PC-3 (cell line): Measurements from ENCODE around the gene ST7. TPM values are rescaled to one million over a fixed set of nuclear protein-coding genes. Genes with fewer than 3 reads are reported as not detected.

Experiments used
- ATAC-seq: fragments of 200-7000 bp; cut with Tn5 transposase; 2 replicates; pipeline ENCODE4 v1.9.1; 2020; ENCODE audit warnings: mild to moderate bottlenecking, moderate library complexity
- BruUV-seq: library from RNA; stranded (reverse); fragments of 400-500 nt; replicated peaks from 2 replicates; lab custom pipeline; 2021; lab: Mats Ljungman, UMichigan
- CTCF ChIA-PET: fragments of 300-600 bp; sonication (Branson Sonifier 250); formaldehyde crosslinking; loops from one replicate; lab custom pipeline; 2022; ENCODE audit warnings: antibody characterized with exemption; lab: Charles Lee
- POLR2A ChIA-PET: fragments of 300-600 bp; sonication (Branson Sonifier 250); formaldehyde crosslinking; loops from one replicate; lab custom pipeline; 2022; ENCODE audit warnings: antibody characterized with exemption; ENCODE audit not compliant: unreplicated experiment; lab: Charles Lee
- DNase-seq: peaks from one replicate; pipeline ENCODE4 v3.0.0-alpha.2; 2015
- H2AFZ ChIP-seq: fragments of 300-600 bp; sonication (generic); 2 replicates; pipeline ENCODE4 v1.6.0; 2016; ENCODE audit warnings: antibody characterized with exemption, low read length
- H3F3A ChIP-seq: fragments of 300-600 bp; sonication (generic); one replicate; pipeline ENCODE4 v1.6.0; 2017; ENCODE audit warnings: antibody characterized with exemption, low read length, control low read depth, mild to moderate bottlenecking; ENCODE audit not compliant: unreplicated experiment
- H3K27ac ChIP-seq: fragments of 300-600 bp; sonication (generic); 2 replicates; pipeline ENCODE4 v1.5.1; 2016; ENCODE audit warnings: mild to moderate bottlenecking, low read length
- H3K27me3 ChIP-seq: fragments of 300-600 bp; sonication (generic); 2 replicates; pipeline ENCODE4 v1.6.1; 2016; ENCODE audit warnings: low read length, mixed read lengths
- H3K36me3 ChIP-seq: fragments of 300-600 bp; sonication (generic); 2 replicates; pipeline ENCODE4 v1.6.1; 2016; ENCODE audit warnings: low read depth, mixed run types, low read length, mixed read lengths
- H3K4me1 ChIP-seq: fragments of 300-600 bp; sonication (generic); 2 replicates; pipeline ENCODE4 v1.5.1; 2016; ENCODE audit warnings: low read length; ENCODE audit not compliant: insufficient read depth
- H3K4me2 ChIP-seq: fragments of 300-600 bp; sonication (generic); 2 replicates; pipeline ENCODE4 v1.6.0; 2016; ENCODE audit warnings: low read length
- H3K4me3 ChIP-seq: fragments of 300-600 bp; sonication (generic); 2 replicates; pipeline ENCODE4 v1.5.1; 2016; ENCODE audit warnings: mild to moderate bottlenecking, low read length, mixed read lengths
- H3K79me2 ChIP-seq: fragments of 300-600 bp; sonication (generic); 2 replicates; pipeline ENCODE4 v1.6.1; 2017; ENCODE audit warnings: low read length, mixed read lengths
- H3K9ac ChIP-seq: fragments of 300-600 bp; sonication (generic); 2 replicates; pipeline ENCODE4 v1.6.0; 2016; ENCODE audit warnings: mild to moderate bottlenecking, low read length
- H3K9me2 ChIP-seq: fragments of 300-600 bp; sonication (generic); replicated peaks from 2 replicates; pipeline ENCODE4 v1.6.1; 2016; ENCODE audit warnings: mixed run types, low read length, mixed read lengths
- H3K9me3 ChIP-seq: fragments of 300-600 bp; sonication (generic); 2 replicates; pipeline ENCODE4 v1.6.1; 2016; ENCODE audit warnings: low read length, mixed read lengths
- H4K20me1 ChIP-seq: fragments of 300-600 bp; sonication (generic); 2 replicates; pipeline ENCODE4 v1.6.1; 2016; ENCODE audit warnings: low read length, mixed read lengths
- CTCF ChIP-seq: fragments of 300-600 bp; sonication (generic); conservative IDR thresholded peaks from 2 replicates; pipeline ENCODE4 v1.5.1; 2017; ENCODE audit warnings: antibody characterized with exemption, low read depth, mild to moderate bottlenecking, low read length
- EZH2 ChIP-seq: fragments of 300-600 bp; sonication (generic); IDR thresholded peaks from one replicate; pipeline ENCODE4 v1.6.1; 2017; ENCODE audit warnings: antibody characterized with exemption, mild to moderate bottlenecking, low read length; ENCODE audit not compliant: unreplicated experiment
- EZH2phosphoT487 ChIP-seq: fragments of 300-600 bp; sonication (generic); IDR thresholded peaks from 2 replicates; pipeline ENCODE4 v1.6.1; 2018; ENCODE audit warnings: mild to moderate bottlenecking, antibody characterized with exemption, low read length, borderline replicate concordance
- intact Hi-C: fragments of 100-400 bp; cut with micrococcal nuclease; formaldehyde crosslinking; loops from 2 replicates; pipeline ENCODE4 v1.9.0; 2023
- total RNA-seq: library from RNA; depleted of rRNA; stranded (reverse); fragments of >200 nt; gene quantifications from 2 replicates; pipeline ENCODE4 v1.2.3, GENCODE V29; 2014

ST7 gene
- total RNA-seq, 1 experiment from 2014 or later, result 19.7 TPM

DNA sequence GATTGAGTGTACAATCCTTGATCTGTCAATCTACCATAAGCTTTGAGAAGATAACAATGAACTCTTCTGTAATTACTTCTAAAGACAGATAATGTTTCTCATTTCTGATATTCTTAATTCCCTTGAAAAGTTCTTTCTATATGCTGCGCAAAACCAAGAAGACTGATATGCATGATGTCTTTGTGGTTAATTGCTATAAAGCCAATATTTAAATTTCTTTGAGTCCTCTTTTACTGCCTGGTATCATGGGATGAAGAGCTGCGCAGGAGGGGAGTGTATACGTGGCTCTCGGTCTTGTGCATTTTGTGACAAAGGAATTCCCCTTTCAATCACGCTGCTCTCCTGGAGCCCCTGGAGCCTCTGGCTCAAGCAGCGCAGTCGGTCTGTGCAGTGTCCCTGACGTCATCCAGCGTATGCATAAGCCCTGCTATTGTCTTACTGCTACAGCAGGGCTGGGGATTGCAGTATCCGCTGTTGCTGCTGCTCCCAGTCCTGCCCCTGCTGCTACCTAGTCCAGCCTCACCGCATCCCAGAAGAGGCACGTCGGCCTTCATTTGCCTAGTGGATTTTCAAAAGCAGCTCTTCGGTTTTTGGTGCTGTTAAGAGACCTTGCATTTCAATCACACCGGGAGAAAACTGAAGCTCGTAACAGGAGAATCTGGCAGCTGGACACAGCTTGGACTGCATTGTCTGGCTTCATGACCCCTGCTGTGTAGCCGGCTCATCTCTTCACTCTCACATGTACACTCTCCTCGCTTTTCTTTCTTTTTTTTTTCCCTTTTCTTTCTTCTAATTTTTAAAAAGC, 66.7 kb downstream of the ST7 start:
- CTCF ChIA-PET, result interaction anchor here (0.7 kb wide), 1 partner anchor 36 kb away, joined by 4 read pairs; no protein-coding TSS in a partner anchor
- Histone ChIP-seq H3K27ac (no peak overlapping the region), H3K9me2 (no peaks in the 10 kb centered on the region), H3K9me3 (no peaks in the 10 kb centered on the region), H3F3A (no peaks in the 10 kb centered on the region), H3K79me2 (no peaks in the 10 kb centered on the region), H3K9ac (no peak overlapping the region), H3K36me3 (no peaks in the 10 kb centered on the region), H3K4me2 (peak overlapping the region; percentile 68), H2AFZ (0 out of 2 replicates have a peak overlapping the region, but pooled peaks have one; percentile 44), H3K4me3 (peak overlapping the region; percentile 43; the same call in 1 of the 2 replicates), H4K20me1 (no peaks in the 10 kb centered on the region), H3K27me3 (no peaks in the 10 kb centered on the region), H3K4me1 (peaks cover 13% of the 10 kb centered on the region)
- ATAC-seq (peak; percentile 96), DNase-seq (peak; percentile 59)
- intact Hi-C loops, result no loop called here
- no TSS peak for BruUV-seq
- no peak for TF ChIP-seq EZH2
- no peak for TF ChIP-seq CTCF
- TF ChIP-seq EZH2phosphoT487, result no peak
- POLR2A ChIA-PET, result no interaction called here

- Histone ChIP-seq H3K36me3 (no peaks in the 10 kb centered on the region), H3K79me2 (no peaks in the 10 kb centered on the region), H3K27me3 (no peaks in the 10 kb centered on the region), H3K9me3 (no peaks in the 10 kb centered on the region), H2AFZ (no peak overlapping the region), H4K20me1 (no peaks in the 10 kb centered on the region), H3K9me2 (no peaks in the 10 kb centered on the region), H3K27ac (no peak overlapping the region), H3F3A (no peaks in the 10 kb centered on the region), H3K4me3 (no peak overlapping the region; the same call in 1 of the 2 replicates), H3K9ac (no peak overlapping the region), H3K4me1 (peaks cover 13% of the 10 kb centered on the region), H3K4me2 (peak overlapping the region; percentile 68; the same call in 1 of the 2 replicates)
- ChIA-PET POLR2A (no interaction called here), CTCF (no interaction called here)
- TF ChIP-seq EZH2 (no peak), CTCF (no peak), EZH2phosphoT487 (no peak)
- BruUV-seq, result no TSS peak
- intact Hi-C loops, result no loop called here
- DNase-seq, result no peak
- ATAC-seq, result no peak
These were observed 67.3 kb downstream of the ST7 start for GRCh38 chr7:117020591-117020973.

DNA sequence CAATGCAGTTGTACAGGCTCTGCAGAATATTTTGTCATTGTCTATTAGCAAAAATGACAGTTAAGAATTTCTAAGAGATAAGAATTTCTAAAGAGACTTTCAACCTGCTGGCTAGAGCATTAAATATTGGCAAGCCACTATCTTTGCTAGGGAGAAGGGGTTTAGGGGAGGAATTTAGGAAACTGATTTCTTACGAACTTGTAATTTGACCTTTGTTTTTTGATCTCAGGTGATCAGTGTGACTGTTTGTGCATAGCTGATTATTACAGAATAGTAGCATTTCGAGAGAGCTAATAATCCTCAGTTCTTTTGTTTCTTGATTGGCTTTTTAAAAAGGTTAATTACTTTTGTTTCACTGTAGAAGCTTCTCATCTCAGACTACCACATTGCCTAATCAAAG, 68.1 kb downstream of the ST7 start:
- Histone ChIP-seq H3K9ac (no peak overlapping the region), H3K79me2 (no peaks in the 10 kb centered on the region), H3K4me1 (peaks cover 13% of the 10 kb centered on the region), H3K27me3 (no peaks in the 10 kb centered on the region), H3K36me3 (no peaks in the 10 kb centered on the region), H3K4me3 (no peak overlapping the region), H3K9me3 (no peaks in the 10 kb centered on the region), H2AFZ (no peak overlapping the region), H3K27ac (no peak overlapping the region), H3K4me2 (no peak overlapping the region), H4K20me1 (no peaks in the 10 kb centered on the region), H3K9me2 (no peaks in the 10 kb centered on the region), H3F3A (no peaks in the 10 kb centered on the region)
- CTCF ChIA-PET, result no interaction called here
- no TSS peak for BruUV-seq
- POLR2A ChIA-PET, result no interaction called here
- no peak for TF ChIP-seq CTCF
- TF ChIP-seq EZH2, result no peak
- no peak for TF ChIP-seq EZH2phosphoT487
- DNase-seq (no peak), ATAC-seq (no peak)
- intact Hi-C loops, result no loop called here
